GM12872 (cell line): Measurements from ENCODE around the gene CAMK1D.

ENCODE experiments used
- TF ChIP-seq, protein P1 (sequence below): IDR thresholded peaks from 3 replicates; pipeline ENCODE4 v1.5.1; 2011; ENCODE audit warnings: low read depth, mild to moderate bottlenecking, low read length, moderate library complexity; ENCODE audit not compliant: insufficient read depth

The CAMK1D gene

GRCh38 chr10:12681252-12681651 lies 331.9 kb downstream of the CAMK1D start:
- TF ChIP-seq, protein P1, sequence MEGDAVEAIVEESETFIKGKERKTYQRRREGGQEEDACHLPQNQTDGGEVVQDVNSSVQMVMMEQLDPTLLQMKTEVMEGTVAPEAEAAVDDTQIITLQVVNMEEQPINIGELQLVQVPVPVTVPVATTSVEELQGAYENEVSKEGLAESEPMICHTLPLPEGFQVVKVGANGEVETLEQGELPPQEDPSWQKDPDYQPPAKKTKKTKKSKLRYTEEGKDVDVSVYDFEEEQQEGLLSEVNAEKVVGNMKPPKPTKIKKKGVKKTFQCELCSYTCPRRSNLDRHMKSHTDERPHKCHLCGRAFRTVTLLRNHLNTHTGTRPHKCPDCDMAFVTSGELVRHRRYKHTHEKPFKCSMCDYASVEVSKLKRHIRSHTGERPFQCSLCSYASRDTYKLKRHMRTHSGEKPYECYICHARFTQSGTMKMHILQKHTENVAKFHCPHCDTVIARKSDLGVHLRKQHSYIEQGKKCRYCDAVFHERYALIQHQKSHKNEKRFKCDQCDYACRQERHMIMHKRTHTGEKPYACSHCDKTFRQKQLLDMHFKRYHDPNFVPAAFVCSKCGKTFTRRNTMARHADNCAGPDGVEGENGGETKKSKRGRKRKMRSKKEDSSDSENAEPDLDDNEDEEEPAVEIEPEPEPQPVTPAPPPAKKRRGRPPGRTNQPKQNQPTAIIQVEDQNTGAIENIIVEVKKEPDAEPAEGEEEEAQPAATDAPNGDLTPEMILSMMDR = no peak

DNA sequence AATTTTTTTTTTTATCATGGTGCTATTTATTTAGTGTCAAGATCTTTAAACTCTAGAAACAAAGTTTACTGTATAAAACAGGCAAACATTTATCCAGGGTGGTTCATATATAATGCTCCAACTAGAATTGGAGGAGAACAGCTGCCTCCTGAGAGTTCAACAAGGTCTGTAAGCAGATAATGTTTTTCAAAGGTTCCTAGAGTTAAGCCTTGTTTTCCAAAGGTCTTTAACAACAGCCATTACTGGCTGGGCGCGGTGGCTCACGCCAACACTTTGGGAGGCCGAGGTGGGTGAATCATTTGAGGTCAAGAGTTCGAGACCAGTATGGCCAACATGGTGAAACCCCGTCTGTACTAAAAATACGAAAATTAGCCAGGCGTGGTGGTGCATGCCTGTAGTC lies 335.4 kb downstream of the CAMK1D start:
- TF ChIP-seq, protein P1 = no peak

GRCh38 chr10:12685261-12686058 lies 336.1 kb downstream of the CAMK1D start:
- TF ChIP-seq, protein P1 = no peak

DNA sequence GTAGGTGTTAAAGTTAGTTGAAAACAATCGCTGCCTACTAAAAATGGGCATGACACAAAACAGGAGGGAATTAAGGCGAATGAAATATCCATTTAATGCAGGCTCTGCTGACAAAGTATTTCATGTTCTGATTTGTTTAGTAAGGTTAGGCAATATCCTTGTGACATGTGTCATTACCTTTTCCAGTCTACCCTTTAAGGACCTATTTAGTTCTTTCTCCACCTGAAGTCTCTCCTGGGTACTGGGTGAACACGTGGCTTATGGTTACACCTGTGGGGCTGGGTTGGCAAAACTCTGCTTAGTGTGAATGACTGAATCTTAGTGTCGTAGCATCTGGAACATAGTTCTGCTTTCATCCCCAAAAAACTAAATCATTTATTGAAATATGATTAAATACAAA lies 338.6 kb downstream of the CAMK1D start:
- TF ChIP-seq, protein P1 = no peak

GRCh38 chr10:12689893-12690292 lies 340.5 kb downstream of the CAMK1D start:
- TF ChIP-seq, protein P1 = no peak

- TF ChIP-seq, protein P1 = no peak
Measured at GRCh38 chr10:12690525-12691126, 341.3 kb downstream of the CAMK1D start.

- TF ChIP-seq, protein P1 = no peak
Measured at GRCh38 chr10:12691596-12691995, 342.2 kb downstream of the CAMK1D start.
